Thyroid gland (tissue), 4 donors: ENCODE data around the gene SMCO2. TPM values are rescaled to one million over a fixed set of nuclear protein-coding genes. Genes with fewer than 3 reads are reported as not detected.

ENCODE experiments used
- DNase-seq, 2 donors: peaks; one replicate each; pipeline ENCODE4 v3.0.0-alpha.2; 2019
- H3K27ac ChIP-seq, 3 donors: fragments of 200-600 bp; sonication (generic); 1 replicate in 2 of 3; 2 replicates in 1 of 3; pipeline ENCODE4 v1.5.1; 2016 to 2019; ENCODE audit warnings: mild to moderate bottlenecking in 1 of 3, moderate library complexity in 1 of 3
- H3K27me3 ChIP-seq: fragments of 200-600 bp; sonication (generic); one replicate; pipeline ENCODE4 v1.5.1; 2019
- H3K36me3 ChIP-seq, 2 donors: fragments of 200-600 bp; sonication (generic); one replicate each; pipeline ENCODE4 v1.5.1; 2016 to 2019
- H3K4me1 ChIP-seq, 2 donors: fragments of 200-600 bp; sonication (generic); one replicate each; pipeline ENCODE4 v1.5.1; 2017 to 2019
- H3K4me3 ChIP-seq, 3 donors: fragments of 200-600 bp; sonication (generic); replicated peaks in 1 of 3; 1 replicate in 2 of 3; 2 replicates in 1 of 3; pipeline ENCODE4 v1.5.1; 2016; ENCODE audit warnings: mild to moderate bottlenecking in 1 of 3
- H3K9me3 ChIP-seq: fragments of 200-600 bp; sonication (generic); one replicate; pipeline ENCODE4 v1.5.1; 2017
- POLR2A ChIP-seq, 2 donors: fragments of 450-650 bp; IDR thresholded peaks; one replicate each; pipeline ENCODE4 v1.6.1; 2017; ENCODE audit warnings: antibody characterized with exemption in 2 of 2, mild to moderate bottlenecking in 2 of 2, moderate library complexity in 1 of 2
- WGBS, 2 donors: methylation state at CpG; one replicate each; pipeline ENCODE4 v1.1.5; 2017; 5-methylcytosine and 5-hydroxymethylcytosine counted together
- intact Hi-C: fragments of 100-400 bp; cut with DNase I; formaldehyde crosslinking; loops from one replicate; pipeline ENCODE4 v1.15.1; 2023
- total RNA-seq, 4 donors: library from RNA; depleted of rRNA; stranded (reverse); fragments of >200 nt; gene quantifications; one replicate each; pipeline ENCODE4 v1.2.3, GENCODE V29; 2016
- TF ChIP-seq, protein P1 (sequence below), 6 experiments: fragments of 200-600 bp in 3 of 6; fragments of 450-650 bp in 3 of 6; sonication (generic) in 3 of 6; IDR thresholded peaks; one replicate each; pipeline ENCODE4 v1.5.1; 2016 to 2019; ENCODE audit warnings: antibody characterized with exemption in 6 of 6, mild to moderate bottlenecking in 2 of 6, inconsistent platforms in 1 of 6, moderate library complexity in 1 of 6

The SMCO2 gene
- total RNA-seq, 4 donors from 2014 or later = not detected

DNA sequence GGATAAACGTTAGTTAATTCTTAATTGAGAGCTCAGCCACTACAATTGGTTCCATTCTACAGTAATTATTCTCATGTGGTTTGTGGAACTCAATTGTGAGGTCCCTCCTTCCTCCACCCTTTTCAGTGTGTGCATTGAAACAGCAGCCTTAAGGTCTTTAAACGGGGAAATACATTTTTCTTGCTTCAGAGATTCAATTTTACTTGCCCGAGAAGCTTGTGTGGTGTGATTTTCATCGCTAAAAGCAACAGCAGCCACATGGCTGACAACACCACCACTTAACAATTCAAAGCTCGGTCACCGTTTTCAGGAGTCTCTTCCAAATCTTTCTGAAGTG is 76.7 kb downstream of the SMCO2 start:
- Histone ChIP-seq H3K27ac (peak overlapping the region; percentile 88 to 97 (median 97)), H3K9me3 (no peaks in the 10 kb centered on the region), H3K36me3 (no peaks in the 10 kb centered on the region), H3K27me3 (no peaks in the 10 kb centered on the region), H3K4me1 (peaks cover 7 to 14% of the 10 kb centered on the region in 2 donors), H3K4me3 (peak overlapping the region; percentile 1 to 52 (median 16))
- TF ChIP-seq POLR2A (IDR thresholded peaks at IDR 0.05) = no peak
- no peak for DNase-seq
- intact Hi-C loops = no loop called here
- WGBS, 2 donors = 0 to 1% methylated on average over 6 of the region's 6 CpGs

DNA sequence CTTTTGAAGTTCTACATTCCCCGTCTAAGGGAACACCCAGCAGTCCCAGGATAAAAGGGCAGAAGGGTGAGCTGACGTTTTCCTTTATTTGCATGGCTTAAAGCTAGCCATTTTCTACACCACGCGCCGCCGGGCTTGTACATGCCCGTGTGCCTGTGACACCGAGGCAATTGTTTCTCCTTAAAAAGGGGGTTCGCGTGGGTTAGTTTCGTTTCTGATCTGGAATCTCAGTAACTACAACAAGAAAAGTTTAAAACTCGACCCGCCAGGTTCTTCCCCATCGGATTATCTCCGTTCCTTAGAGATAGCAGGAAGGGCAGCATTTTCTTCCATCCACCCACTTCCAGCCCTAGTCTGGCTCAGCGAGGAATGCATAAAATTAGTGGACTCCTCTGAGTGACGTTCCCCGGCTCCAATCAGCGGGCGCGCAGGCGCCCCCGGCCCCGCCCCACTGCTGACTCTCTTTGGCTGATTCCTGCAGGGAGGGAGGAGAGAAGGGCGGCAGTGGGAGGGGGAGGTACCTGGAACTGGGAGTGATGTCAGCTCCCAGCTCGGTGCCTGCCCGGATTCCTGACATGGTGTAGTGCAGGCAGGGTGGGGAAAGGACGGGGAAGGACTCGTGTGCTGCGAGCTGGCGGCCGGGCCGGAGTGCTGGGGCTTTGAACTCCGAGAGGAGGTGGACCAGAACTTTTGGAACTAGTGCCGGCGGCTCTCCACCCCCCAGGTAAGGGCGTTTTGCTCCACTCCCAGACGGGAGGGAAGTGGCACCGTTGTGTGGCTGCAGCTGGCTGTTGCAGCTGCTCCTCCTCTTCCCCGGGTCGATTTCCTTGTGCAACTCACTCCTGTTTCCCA is 77.3 kb downstream of the SMCO2 start, which contains the start of gene PPFIBP1:
PPFIBP1 (plus strand) TSS at position 565 of the 852 bp plus-strand sequence. CDS start 109,191 bp downstream, outside the sequence.
- peaks cover 7 to 14% of the 10 kb centered on the region in 2 donors for H3K4me1 ChIP-seq
- WGBS, 2 donors = 0% methylated on average over 30 to 40 of the region's 41 CpGs
- intact Hi-C loops = no loop called here
- no peaks in the 10 kb centered on the region for H3K27me3 ChIP-seq
- H3K27ac ChIP-seq = peak within 1 kb of the TSS; percentile 88 to 97 (median 97)
- TF ChIP-seq POLR2A (IDR thresholded peaks at IDR 0.05) = peak; percentile 81 to 98
- TF ChIP-seq, protein P1, sequence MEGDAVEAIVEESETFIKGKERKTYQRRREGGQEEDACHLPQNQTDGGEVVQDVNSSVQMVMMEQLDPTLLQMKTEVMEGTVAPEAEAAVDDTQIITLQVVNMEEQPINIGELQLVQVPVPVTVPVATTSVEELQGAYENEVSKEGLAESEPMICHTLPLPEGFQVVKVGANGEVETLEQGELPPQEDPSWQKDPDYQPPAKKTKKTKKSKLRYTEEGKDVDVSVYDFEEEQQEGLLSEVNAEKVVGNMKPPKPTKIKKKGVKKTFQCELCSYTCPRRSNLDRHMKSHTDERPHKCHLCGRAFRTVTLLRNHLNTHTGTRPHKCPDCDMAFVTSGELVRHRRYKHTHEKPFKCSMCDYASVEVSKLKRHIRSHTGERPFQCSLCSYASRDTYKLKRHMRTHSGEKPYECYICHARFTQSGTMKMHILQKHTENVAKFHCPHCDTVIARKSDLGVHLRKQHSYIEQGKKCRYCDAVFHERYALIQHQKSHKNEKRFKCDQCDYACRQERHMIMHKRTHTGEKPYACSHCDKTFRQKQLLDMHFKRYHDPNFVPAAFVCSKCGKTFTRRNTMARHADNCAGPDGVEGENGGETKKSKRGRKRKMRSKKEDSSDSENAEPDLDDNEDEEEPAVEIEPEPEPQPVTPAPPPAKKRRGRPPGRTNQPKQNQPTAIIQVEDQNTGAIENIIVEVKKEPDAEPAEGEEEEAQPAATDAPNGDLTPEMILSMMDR (IDR thresholded peaks at IDR 0.05) = peak in 4 of 6 experiments; percentile 36 to 46 (median 40)
- peak; percentile 99 for DNase-seq
- H3K4me3 ChIP-seq = peak within 1 kb of the TSS; percentile 13 to 65 (median 52)
- no peaks in the 10 kb centered on the region for H3K9me3 ChIP-seq
- H3K36me3 ChIP-seq = no peaks in the 10 kb centered on the region

DNA sequence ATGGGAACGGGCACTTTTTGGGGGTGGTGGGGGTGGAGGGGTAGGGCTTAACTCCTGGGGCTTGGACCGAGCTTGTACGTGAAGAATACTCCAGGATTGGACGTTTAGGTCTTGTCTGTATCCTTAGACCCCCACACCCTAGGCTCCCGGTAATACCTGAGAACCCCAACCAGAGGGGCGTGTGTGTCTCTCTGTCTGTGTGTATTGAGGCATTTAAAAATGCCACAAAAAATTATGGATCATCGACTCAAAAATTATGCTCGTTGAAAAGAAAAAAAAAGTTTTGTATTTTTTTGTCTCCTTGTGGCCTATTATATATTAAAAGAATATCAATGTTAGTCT is 77.9 kb downstream of the SMCO2 start:
- Histone ChIP-seq H3K4me1 (peaks cover 7 to 14% of the 10 kb centered on the region in 2 donors), H3K36me3 (no peaks in the 10 kb centered on the region), H3K4me3 (peak overlapping the region in 2 of 3 donors; percentile 52 to 65), H3K9me3 (no peaks in the 10 kb centered on the region), H3K27ac (peak overlapping the region; percentile 88 to 97 (median 97)), H3K27me3 (no peaks in the 10 kb centered on the region)
- intact Hi-C loops = no loop called here
- TF ChIP-seq, protein P1 (IDR thresholded peaks at IDR 0.05) = no peak
- no peak for TF ChIP-seq POLR2A (IDR thresholded peaks at IDR 0.05)
- WGBS, 2 donors = 0 to 3% methylated on average over 7 to 8 of the region's 8 CpGs
- no peak for DNase-seq

DNA sequence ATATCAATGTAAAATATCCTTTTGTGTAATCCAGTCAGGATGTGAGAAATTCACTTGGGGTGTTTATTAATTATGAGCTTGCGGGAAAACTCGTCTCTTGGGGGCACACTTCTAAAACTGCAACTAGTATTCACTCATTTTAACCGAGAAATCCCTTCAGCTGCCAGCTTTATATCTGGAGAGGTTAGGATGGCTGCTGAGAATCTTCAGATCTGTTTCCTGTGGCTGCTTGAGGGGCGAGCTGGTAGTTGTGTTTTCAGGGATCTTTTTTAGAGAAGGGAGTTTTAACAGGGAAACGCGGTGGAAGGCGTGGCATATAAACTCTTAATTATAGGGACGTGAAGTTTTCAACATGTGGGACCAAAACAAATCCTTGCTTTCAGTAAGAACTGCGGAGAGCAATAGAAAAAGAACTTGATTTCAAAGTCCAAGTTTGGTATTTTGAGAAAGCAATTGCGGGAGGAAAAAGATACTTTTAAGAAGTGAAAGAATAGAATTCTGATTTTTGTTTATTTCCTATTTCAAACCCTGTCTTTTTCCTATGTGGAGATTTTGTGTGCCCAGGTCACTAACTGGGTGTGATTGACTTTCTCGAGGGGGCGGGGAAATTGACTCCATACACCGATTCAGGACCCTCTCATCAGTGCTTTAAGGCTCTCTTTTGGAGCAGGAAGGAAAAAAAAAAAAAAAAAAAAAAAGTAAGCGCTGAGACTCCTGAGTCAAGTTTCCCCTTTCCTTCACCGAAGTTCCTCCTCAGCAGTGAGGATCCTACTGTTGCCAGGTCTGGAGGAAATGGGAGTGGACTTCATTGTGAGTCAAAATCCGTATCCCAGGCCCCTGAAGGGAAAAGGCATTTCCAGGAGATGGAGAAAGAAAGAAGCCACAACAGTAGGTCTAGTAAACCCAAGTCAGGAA is 78.6 kb downstream of the SMCO2 start:
- intact Hi-C loops = no loop called here
- Histone ChIP-seq H3K4me3 (peak overlapping the region in 2 of 3 donors; percentile 52 to 65), H3K4me1 (peaks cover 7 to 15% of the 10 kb centered on the region in 2 donors), H3K27ac (peak overlapping the region; percentile 88 to 97 (median 97)), H3K36me3 (no peaks in the 10 kb centered on the region), H3K9me3 (no peaks in the 10 kb centered on the region), H3K27me3 (no peaks in the 10 kb centered on the region)
- TF ChIP-seq, protein P1 (IDR thresholded peaks at IDR 0.05) = no peak
- peak in 1 of 2 donors; percentile 38 for TF ChIP-seq POLR2A (IDR thresholded peaks at IDR 0.05)
- no peak for DNase-seq
- WGBS, 2 donors = 1 to 2% methylated on average over 16 of the region's 16 CpGs

DNA sequence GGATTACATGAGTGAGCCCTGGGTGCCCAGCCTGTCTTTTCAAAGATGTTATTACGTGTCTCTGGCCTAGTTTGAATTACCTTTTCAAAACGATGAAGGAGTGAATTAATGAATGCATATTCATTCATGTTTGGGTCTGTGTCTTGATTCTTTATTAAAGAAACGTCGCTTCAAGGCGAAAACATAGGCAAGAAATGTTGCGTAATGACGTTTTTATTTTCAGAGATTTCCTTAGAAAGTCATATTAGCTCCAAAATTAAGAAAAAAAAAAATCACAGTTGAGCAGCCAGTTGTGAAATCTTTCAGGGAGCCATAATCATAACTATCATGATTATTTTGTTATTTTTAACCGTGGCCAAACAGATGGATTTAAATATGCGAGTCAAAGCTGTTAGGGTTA is 81.0 kb downstream of the SMCO2 start:
- peaks cover 13 to 24% of the 10 kb centered on the region in 2 donors for H3K4me1 ChIP-seq

More for the DNA sequence above, 81.0 kb downstream of the SMCO2 start:
- no peaks in the 10 kb centered on the region for H3K36me3 ChIP-seq
- no peaks in the 10 kb centered on the region for H3K27me3 ChIP-seq
- DNase-seq = no peak
- TF ChIP-seq, protein P1 (IDR thresholded peaks at IDR 0.05) = no peak
- TF ChIP-seq POLR2A (IDR thresholded peaks at IDR 0.05) = no peak
- no peaks in the 10 kb centered on the region for H3K9me3 ChIP-seq
- H3K4me3 ChIP-seq = no peak overlapping the region
- peak overlapping the region in 1 of 3 donors; percentile 97 for H3K27ac ChIP-seq
- WGBS, 2 donors = 83 to 89% methylated on average over 9 of the region's 9 CpGs
- intact Hi-C loops = no loop called here
